K562 (cell line): ENCODE data around the gene ABHD16A. TPM values are rescaled to one million over a fixed set of nuclear protein-coding genes. Genes with fewer than 3 reads are reported as not detected.

ENCODE experiments used
- BRD9 ChIP-seq: fragments of 450-650 bp; IDR thresholded peaks from 2 replicates; pipeline ENCODE4 v1.6.1; 2018; ENCODE audit warnings: low read depth; ENCODE audit not compliant: partially characterized antibody
- CBX1 ChIP-seq: sonication (generic); IDR thresholded peaks from 2 replicates; pipeline ENCODE4 v1.6.1; 2016; ENCODE audit warnings: antibody characterized with exemption, low read depth, mild to moderate bottlenecking
- CXXC5 ChIP-seq: fragments of 250-450 bp; sonication (Bioruptor Pico); IDR thresholded peaks from 2 replicates; pipeline ENCODE4 v1.8.0; 2022; ENCODE audit warnings: inconsistent platforms, mild to moderate bottlenecking, moderate library complexity
- DNMT1 ChIP-seq: fragments of 450-650 bp; IDR thresholded peaks from 2 replicates; pipeline ENCODE4 v1.6.1; 2016; ENCODE audit warnings: antibody characterized with exemption, mild to moderate bottlenecking
- FOXA3 ChIP-seq, 2 experiments: fragments of 450-650 bp in 1 of 2; sonication (generic) in 1 of 2; formaldehyde crosslinking; IDR thresholded peaks in 1 of 2; conservative IDR thresholded peaks in 1 of 2; 2 replicates each; pipeline versions ENCODE4 v1.4.0 to v1.8.0; 2020 to 2022; ENCODE audit warnings: mild to moderate bottlenecking in 2 of 2, missing genetic modification reagents in 1 of 2
- FOXP1 ChIP-seq: sonication (generic); formaldehyde crosslinking; IDR thresholded peaks from 2 replicates; pipeline ENCODE4 v1.8.0; 2022; ENCODE audit warnings: mild to moderate bottlenecking, missing genetic modification reagents
- KLF16 ChIP-seq: IDR thresholded peaks from 2 replicates; pipeline ENCODE4 v1.6.1; 2016; ENCODE audit warnings: antibody characterized with exemption
- KLF6 ChIP-seq: fragments of 250-450 bp; sonication (Bioruptor Pico); IDR thresholded peaks from 2 replicates; pipeline ENCODE4 v1.4.0; 2020; ENCODE audit warnings: mild to moderate bottlenecking, moderate library complexity, borderline replicate concordance
- MAFF ChIP-seq: IDR thresholded peaks from 2 replicates; pipeline ENCODE4 v1.6.1; 2012; ENCODE audit warnings: low read length, improper control_type of control experiment
- MCM3 ChIP-seq: fragments of 450-650 bp; IDR thresholded peaks from 2 replicates; pipeline ENCODE4 v1.6.1; 2016
- MEF2A ChIP-seq: IDR thresholded peaks from 2 replicates; pipeline ENCODE4 v1.6.1; 2011; ENCODE audit warnings: low read depth, mild to moderate bottlenecking, low read length, moderate library complexity; ENCODE audit not compliant: control insufficient read depth
- MTA3 ChIP-seq: fragments of 450-650 bp; formaldehyde crosslinking; IDR thresholded peaks from 2 replicates; pipeline ENCODE4 v1.6.1; 2017; ENCODE audit warnings: mild to moderate bottlenecking, borderline replicate concordance
- MYNN ChIP-seq, 2 experiments: sonication (generic); formaldehyde crosslinking in 1 of 2; IDR thresholded peaks; 2 replicates each; pipeline versions ENCODE4 v1.5.0 to v1.6.1; 2016 to 2020; ENCODE audit warnings: antibody characterized with exemption in 1 of 2, missing genetic modification reagents in 1 of 2
- POLR3G ChIP-seq: IDR thresholded peaks from 2 replicates; pipeline ENCODE4 v1.6.1; 2011; ENCODE audit not compliant: insufficient read length, insufficient replicate concordance; ENCODE audit errors: extremely low read depth
- RBM17 ChIP-seq: fragments of 200-400 bp; formaldehyde crosslinking; IDR thresholded peaks from 2 replicates; pipeline ENCODE4 v1.6.1; 2017; ENCODE audit warnings: low read depth, mild to moderate bottlenecking, low read length, borderline replicate concordance
- RBM22 ChIP-seq: fragments of 200-400 bp; formaldehyde crosslinking; IDR thresholded peaks from 2 replicates; pipeline ENCODE4 v1.6.1; 2018; ENCODE audit warnings: low read length, low read depth; ENCODE audit not compliant: poor library complexity, severe bottlenecking
- SMARCC2 ChIP-seq: fragments of 450-650 bp; IDR thresholded peaks from 2 replicates; pipeline ENCODE4 v1.6.1; 2017; ENCODE audit warnings: antibody characterized with exemption, moderate library complexity, mild to moderate bottlenecking, low read depth
- SPI1 ChIP-seq: IDR thresholded peaks from 2 replicates; pipeline ENCODE4 v1.6.1; 2011; ENCODE audit warnings: low read depth, low read length, control low read depth, borderline replicate concordance
- SREBF1 ChIP-seq: fragments of 150-350 bp; IDR thresholded peaks from 2 replicates; pipeline ENCODE4 v1.6.1; 2014; ENCODE audit warnings: antibody characterized with exemption, low read depth, low read length, borderline replicate concordance
- SRSF9 ChIP-seq: fragments of 200-400 bp; formaldehyde crosslinking; IDR thresholded peaks from 2 replicates; pipeline ENCODE4 v1.6.1; 2017; ENCODE audit warnings: low read depth, low read length, borderline replicate concordance
- TAF7 ChIP-seq: fragments of 450-650 bp; IDR thresholded peaks from 2 replicates; pipeline ENCODE4 v1.6.1; 2016; ENCODE audit warnings: missing genetic modification characterization, missing compliant biosample characterization
- YY1 ChIP-seq, 3 experiments: IDR thresholded peaks; 2 replicates each; pipeline ENCODE4 v1.6.1; 2011; ENCODE audit warnings: low read length in 2 of 3, mild to moderate bottlenecking in 2 of 3, moderate library complexity in 2 of 3, borderline replicate concordance in 1 of 3, control low read depth in 1 of 3, low read depth in 1 of 3; ENCODE audit not compliant: insufficient read depth in 3 of 3, insufficient replicate concordance in 2 of 3, control insufficient read depth in 1 of 3, insufficient read length in 1 of 3; ENCODE audit errors: extremely low read depth in 1 of 3
- ZNF316 ChIP-seq: fragments of 450-650 bp; IDR thresholded peaks from 2 replicates; pipeline ENCODE4 v1.6.1; 2016
- ZNF695 ChIP-seq: fragments of 450-650 bp; formaldehyde crosslinking; IDR thresholded peaks from 2 replicates; pipeline ENCODE4 v1.4.0; 2020; ENCODE audit warnings: mild to moderate bottlenecking, moderate library complexity
- ZNF76 ChIP-seq: fragments of 250-450 bp; sonication (Bioruptor Pico); IDR thresholded peaks from 2 replicates; pipeline ENCODE4 v1.4.0; 2020; ENCODE audit warnings: mild to moderate bottlenecking, moderate library complexity, borderline replicate concordance
- polyA plus RNA-seq, 8 experiments: library from polyadenylated mRNA; depleted of rRNA in 4 of 8; stranded (reverse) in 5 of 8; unstranded in 3 of 8; fragments of >200 nt; fragmentation: Nextera tagmentation in 2 of 8; fragmentation: Illumina TruSeq in 1 of 8; extraction: Ambion mirVana in 2 of 8; extraction: Trizol in 1 of 8; gene quantifications; 2 replicates each; pipeline versions ENCODE4 v1.2.1 to v1.2.3, GENCODE V29; 2011 to 2014; ENCODE audit warnings: inconsistent platforms in 1 of 8, missing spikeins in 1 of 8
- total RNA-seq, 7 experiments: library from RNA; depleted of rRNA in 6 of 7; stranded (reverse); fragments of >200 nt in 6 of 7; fragmentation: Illumina TruSeq in 2 of 7; extraction: Trizol in 2 of 7; gene quantifications; 2 replicates each; pipeline versions ENCODE4 v1.2.1 to v1.2.3, GENCODE V29; 2011 to 2021; ENCODE audit warnings: low replicate concordance in 1 of 7
- TF ChIP-seq, protein P1 (sequence below): fragments of 450-650 bp; formaldehyde crosslinking; IDR thresholded peaks from 2 replicates; pipeline ENCODE4 v1.4.0; 2022; ENCODE audit warnings: missing genetic modification characterization

Gene ABHD16A
- total and polyA plus RNA-seq, 9 of the 15 experiments (the other 6 are each of a cell fraction or from before 2014, with no cell fraction given), result 25.8 to 120 (median 81.6) TPM

DNA sequence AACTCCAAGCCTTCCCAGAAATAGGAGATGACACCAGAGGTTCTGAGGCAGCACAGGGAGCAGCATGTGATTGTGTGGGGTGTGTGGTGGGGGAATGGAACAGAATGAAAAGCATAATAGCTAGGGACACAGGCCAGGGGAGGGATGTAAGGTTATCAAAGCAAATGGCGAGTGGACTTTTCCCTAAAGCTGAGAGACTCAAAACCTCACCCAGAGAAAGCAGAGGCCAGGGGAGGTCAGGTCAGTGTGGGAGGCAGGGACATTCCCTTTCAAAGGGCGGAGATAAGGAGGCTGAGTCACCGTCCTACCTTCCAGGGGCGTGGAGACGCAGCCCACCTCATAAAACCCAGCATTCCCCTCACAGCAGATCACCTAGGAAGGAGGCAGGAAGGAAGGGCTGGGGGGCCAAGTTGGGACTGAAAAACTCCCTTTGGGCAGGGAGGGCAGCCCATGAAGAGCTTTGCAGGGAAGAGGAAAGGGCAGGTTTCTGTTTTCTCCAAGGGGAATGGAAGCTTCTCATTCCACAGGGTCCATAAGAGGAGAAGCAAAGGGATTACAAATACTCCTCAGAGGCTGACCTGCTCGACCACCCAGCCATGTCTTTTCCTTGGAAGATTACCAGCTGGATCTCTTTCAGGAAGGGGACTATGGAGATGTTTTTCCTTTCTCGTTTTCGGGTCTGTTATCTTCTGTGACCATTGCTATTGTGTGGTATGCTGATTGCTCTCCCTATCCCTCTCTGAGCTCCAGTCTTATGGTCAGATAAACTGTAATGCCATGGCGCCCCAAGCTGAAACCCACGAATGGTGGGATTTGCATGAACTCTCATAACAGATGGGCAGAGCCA lies 12.7 kb downstream of the ABHD16A start (continued):
- TF ChIP-seq CBX1 (no peak), POLR3G (no peak), ZNF76 (CRISPR knock-in tag) (no peak), ZNF316 (peak; percentile 85), TAF7 (tag) (0 out of 2 replicates have a peak, but pooled peaks have one; percentile 36), KLF6 (CRISPR knock-in tag) (no peak; the same call in 1 of the 2 replicates), MEF2A (no peak), SREBF1 (no peak; the same call in 1 of the 2 replicates), YY1 (IDR thresholded peaks at IDR 0.05; ENCODE audit: borderline replicate concordance in 1 of 3, control insufficient read depth in 1 of 3, extremely low read depth in 1 of 3, insufficient read depth in 3 of 3, insufficient read length in 1 of 3, insufficient replicate concordance in 2 of 3, low read depth in 1 of 3, low read length in 2 of 3) (peak in 1 of 3 experiments; percentile 65), FOXA3 (CRISPR knock-in tag; conservative IDR thresholded peaks at IDR 0.05 in 1 of 2, IDR thresholded peaks at IDR 0.05 in 1 of 2) (0 out of 4 replicates have a peak, but pooled peaks of 1 of the 2 experiments have one; percentile 34), SPI1 (no peak), ZNF695 (no peak), DNMT1 (peak; percentile 14), MCM3 (no peak), MAFF (peak; percentile 77; the same call in 1 of the 2 replicates), RBM22 (no peak), SRSF9 (no peak), FOXP1 (CRISPR knock-in tag) (no peak), SMARCC2 (peak; percentile 99), MTA3 (peak; percentile 98), RBM17 (no peak), KLF16 (peak; percentile 85), MYNN (IDR thresholded peaks at IDR 0.05) (peak; percentile 67), MYNN (CRISPR knock-in tag; IDR thresholded peaks at IDR 0.05) (no peak), BRD9 (peak; percentile 95), CXXC5 (peak; percentile 91)
- TF ChIP-seq, protein P1, sequence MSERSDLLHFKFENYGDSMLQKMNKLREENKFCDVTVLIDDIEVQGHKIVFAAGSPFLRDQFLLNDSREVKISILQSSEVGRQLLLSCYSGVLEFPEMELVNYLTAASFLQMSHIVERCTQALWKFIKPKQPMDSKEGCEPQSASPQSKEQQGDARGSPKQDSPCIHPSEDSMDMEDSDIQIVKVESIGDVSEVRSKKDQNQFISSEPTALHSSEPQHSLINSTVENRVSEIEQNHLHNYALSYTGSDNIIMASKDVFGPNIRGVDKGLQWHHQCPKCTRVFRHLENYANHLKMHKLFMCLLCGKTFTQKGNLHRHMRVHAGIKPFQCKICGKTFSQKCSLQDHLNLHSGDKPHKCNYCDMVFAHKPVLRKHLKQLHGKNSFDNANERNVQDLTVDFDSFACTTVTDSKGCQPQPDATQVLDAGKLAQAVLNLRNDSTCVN (CRISPR knock-in tag), result peak; percentile 86
